SU-DHL-6 (cell line): ENCODE data around the gene POLN.

ENCODE experiments used
- H2AFZ ChIP-seq: fragments of 200-600 bp; sonication (generic); 2 replicates; pipeline ENCODE4 v1.6.1; 2014; ENCODE audit warnings: low read depth, mild to moderate bottlenecking, moderate library complexity, mixed read lengths, antibody characterized with exemption, low read length; ENCODE audit not compliant: severe bottlenecking
- H3F3A ChIP-seq: fragments of 200-600 bp; shearing (Covaris generic); 2 replicates; pipeline ENCODE4 v1.6.0; 2016; ENCODE audit warnings: antibody characterized with exemption, mild to moderate bottlenecking; ENCODE audit not compliant: insufficient read depth
- H3K27ac ChIP-seq: fragments of 200-600 bp; sonication (generic); 2 replicates; pipeline ENCODE4 v1.5.1; 2016; ENCODE audit warnings: low read depth, mild to moderate bottlenecking, low read length, moderate library complexity, mixed read lengths
- H3K27me3 ChIP-seq: fragments of 200-600 bp; sonication (generic), shearing (Covaris generic); 2 replicates; pipeline ENCODE4 v1.6.0; 2014; ENCODE audit warnings: mild to moderate bottlenecking, low read length
- H3K36me3 ChIP-seq: fragments of 200-600 bp; sonication (generic); 2 replicates; pipeline ENCODE4 v1.6.1; 2014; ENCODE audit warnings: mild to moderate bottlenecking, low read length, mixed read lengths
- H3K4me2 ChIP-seq: fragments of 300-600, 200-600 bp; shearing (Covaris generic), sonication (generic); 2 replicates; pipeline ENCODE4 v1.6.0; 2014; ENCODE audit warnings: low read length, low read depth, mild to moderate bottlenecking; ENCODE audit not compliant: poor library complexity, severe bottlenecking
- H3K4me3 ChIP-seq: fragments of 200-600 bp; sonication (generic); 2 replicates; pipeline ENCODE4 v1.5.1; 2014; ENCODE audit warnings: antibody characterized with exemption, low read length, mild to moderate bottlenecking, mixed read lengths; ENCODE audit not compliant: insufficient read depth, poor library complexity, severe bottlenecking
- H3K79me2 ChIP-seq: fragments of 200-600 bp; sonication (generic); 2 replicates; pipeline ENCODE4 v1.6.1; 2014; ENCODE audit warnings: mild to moderate bottlenecking, low read length, moderate library complexity; ENCODE audit not compliant: insufficient read depth
- H3K9ac ChIP-seq: fragments of 200-600 bp; sonication (generic); 2 replicates; pipeline ENCODE4 v1.7.0; 2014; ENCODE audit warnings: mild to moderate bottlenecking, low read length
- H3K9me2 ChIP-seq: fragments of 200-600 bp; sonication (generic); replicated peaks from 2 replicates; pipeline ENCODE4 v1.6.1; 2014; ENCODE audit warnings: low read length; ENCODE audit not compliant: insufficient read depth
- H3K9me3 ChIP-seq: fragments of 200-600 bp; sonication (generic); 2 replicates; pipeline ENCODE4 v1.6.1; 2014; ENCODE audit warnings: low read length, mixed read lengths; ENCODE audit not compliant: insufficient read depth
- H4K20me1 ChIP-seq: fragments of 200-600 bp; sonication (generic); 2 replicates; pipeline ENCODE4 v1.6.1; 2014; ENCODE audit warnings: low read depth, mild to moderate bottlenecking, antibody characterized with exemption, low read length, moderate library complexity, mixed read lengths
- CTCF ChIP-seq: fragments of 200-600 bp; sonication (generic); IDR thresholded peaks from one replicate; pipeline ENCODE4 v1.5.1; 2017; ENCODE audit warnings: antibody characterized with exemption, mild to moderate bottlenecking, low read length, moderate library complexity; ENCODE audit not compliant: insufficient read depth, poor library complexity, severe bottlenecking
- EZH2phosphoT487 ChIP-seq: fragments of 200-600 bp; sonication (generic), shearing (Covaris generic); conservative IDR thresholded peaks from 2 replicates; pipeline ENCODE4 v1.6.1; 2018; ENCODE audit warnings: mild to moderate bottlenecking, antibody characterized with exemption, low read length, moderate library complexity, mixed read lengths

The POLN gene

GRCh38 chr4:2059046-2059725 lies 182.7 kb downstream of the POLN start, which contains the start of gene NAT8L:
NAT8L (plus strand) TSS chr4:2059327; CDS start chr4:2059512, 185 bp downstream.
- TF ChIP-seq CTCF (no peak), EZH2phosphoT487 (no peak)
- peak within 1 kb of the TSS; percentile 44 for H3K4me2 ChIP-seq
- no peak within 1 kb of the TSS for H2AFZ ChIP-seq
- H3K27ac ChIP-seq: no peak within 1 kb of the TSS
- no peaks in the 10 kb centered on the region for H3K9me3 ChIP-seq
- no peaks in the 10 kb centered on the region for H3K36me3 ChIP-seq
- H3K27me3 ChIP-seq: no peaks in the 10 kb centered on the region
- H3F3A ChIP-seq: no peaks in the 10 kb centered on the region
- no peaks in the 10 kb centered on the region for H3K9me2 ChIP-seq
- peak within 1 kb of the TSS; percentile 49 for H3K4me3 ChIP-seq
- no peaks in the 10 kb centered on the region for H4K20me1 ChIP-seq
- H3K79me2 ChIP-seq: no peaks in the 10 kb centered on the region
- H3K9ac ChIP-seq: peak within 1 kb of the TSS; percentile 37; the same call in 1 of the 2 replicates

- Histone ChIP-seq H3K9me3 (no peaks in the 10 kb centered on the region), H3K27ac (no peak overlapping the region), H4K20me1 (no peaks in the 10 kb centered on the region), H3K9ac (peak overlapping the region; percentile 22; the same call in 1 of the 2 replicates), H3K4me2 (peak overlapping the region; percentile 39), H3K36me3 (no peaks in the 10 kb centered on the region), H3F3A (no peaks in the 10 kb centered on the region), H3K79me2 (no peaks in the 10 kb centered on the region), H3K27me3 (no peaks in the 10 kb centered on the region), H3K9me2 (no peaks in the 10 kb centered on the region), H2AFZ (no peak overlapping the region), H3K4me3 (peak overlapping the region; percentile 49)
- TF ChIP-seq CTCF (no peak), EZH2phosphoT487 (no peak)
Observed at GRCh38 chr4:2058264-2059045, 183.5 kb downstream of the POLN start.

GRCh38 chr4:2057382-2058065 lies 184.4 kb downstream of the POLN start:
- no peaks in the 10 kb centered on the region for H3K79me2 ChIP-seq
- H3K9ac ChIP-seq: no peak overlapping the region
- no peaks in the 10 kb centered on the region for H3K9me3 ChIP-seq
- H4K20me1 ChIP-seq: no peaks in the 10 kb centered on the region
- no peak overlapping the region for H3K4me2 ChIP-seq
- no peaks in the 10 kb centered on the region for H3K27me3 ChIP-seq
- no peak overlapping the region for H3K27ac ChIP-seq
- no peak overlapping the region for H2AFZ ChIP-seq
- no peaks in the 10 kb centered on the region for H3F3A ChIP-seq
- no peak for TF ChIP-seq EZH2phosphoT487
- no peak for TF ChIP-seq CTCF
- no peaks in the 10 kb centered on the region for H3K9me2 ChIP-seq
- no peaks in the 10 kb centered on the region for H3K36me3 ChIP-seq
- no peak overlapping the region for H3K4me3 ChIP-seq
